GM21529 (cell line): ENCODE results near the gene MEN1.
"Not testable (repeated sequence)": the region's sequence is repeated elsewhere in the genome, so short reads cannot be mapped to it uniquely, and the experiment has no call there.

Source experiments
- ATAC-seq: cut with Tn5 transposase; IDR thresholded peaks from one replicate; pipeline ENCODE4 v1.9.1; 2021; ENCODE audit not compliant: unreplicated experiment

The MEN1 gene

DNA sequence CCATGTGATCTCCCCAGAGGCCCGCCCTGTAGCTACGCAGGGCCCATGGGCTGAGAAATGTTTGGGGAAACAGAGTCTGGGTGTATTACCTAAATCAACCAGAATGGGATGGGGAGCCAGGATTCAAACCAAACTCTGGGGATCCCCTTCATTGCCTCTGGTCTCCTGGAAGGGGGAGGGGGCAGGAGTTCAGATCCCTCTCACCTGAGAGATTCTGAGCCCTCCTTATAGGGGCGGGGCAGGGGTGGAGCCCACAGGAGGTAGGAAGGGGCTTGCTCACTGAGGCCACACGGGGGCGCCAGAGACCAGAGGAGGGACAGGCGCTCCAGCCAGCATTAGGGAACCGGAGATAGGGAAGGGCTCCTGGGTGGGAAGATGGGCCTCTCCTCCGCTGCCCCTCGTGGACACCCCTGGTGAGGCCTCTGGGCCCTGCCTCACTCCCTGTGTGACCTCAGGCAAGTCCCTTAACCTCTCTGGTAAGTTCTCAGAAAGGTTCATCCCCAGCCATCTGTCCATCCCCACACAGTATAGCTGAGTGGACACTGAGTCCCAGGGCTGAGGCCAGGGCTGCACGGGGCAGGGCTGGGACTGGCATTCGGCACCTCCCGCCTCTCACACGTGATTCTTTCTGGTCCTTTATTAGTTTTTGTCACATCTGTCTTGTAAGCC is 36.8 kb upstream of the MEN1 start:
- no peak for ATAC-seq

DNA sequence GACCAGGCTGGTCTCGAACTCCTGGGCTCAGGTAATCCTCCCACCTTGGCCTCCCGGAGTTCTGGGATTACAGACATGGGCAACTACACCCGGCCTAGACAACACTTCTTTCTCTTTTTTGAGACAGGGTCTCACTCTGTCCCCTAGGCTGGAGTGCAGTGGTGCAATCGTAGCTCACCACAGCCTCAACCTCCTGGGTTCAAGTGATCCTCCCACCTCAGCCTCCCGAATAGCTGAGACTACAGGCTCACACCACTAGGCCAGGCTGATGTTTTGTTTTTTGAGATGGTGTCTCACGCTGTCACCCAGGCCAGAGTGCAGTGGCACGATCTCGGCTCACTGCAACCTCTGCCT is 35.4 kb upstream of the MEN1 start:
- ATAC-seq = not testable (repeated sequence)

DNA sequence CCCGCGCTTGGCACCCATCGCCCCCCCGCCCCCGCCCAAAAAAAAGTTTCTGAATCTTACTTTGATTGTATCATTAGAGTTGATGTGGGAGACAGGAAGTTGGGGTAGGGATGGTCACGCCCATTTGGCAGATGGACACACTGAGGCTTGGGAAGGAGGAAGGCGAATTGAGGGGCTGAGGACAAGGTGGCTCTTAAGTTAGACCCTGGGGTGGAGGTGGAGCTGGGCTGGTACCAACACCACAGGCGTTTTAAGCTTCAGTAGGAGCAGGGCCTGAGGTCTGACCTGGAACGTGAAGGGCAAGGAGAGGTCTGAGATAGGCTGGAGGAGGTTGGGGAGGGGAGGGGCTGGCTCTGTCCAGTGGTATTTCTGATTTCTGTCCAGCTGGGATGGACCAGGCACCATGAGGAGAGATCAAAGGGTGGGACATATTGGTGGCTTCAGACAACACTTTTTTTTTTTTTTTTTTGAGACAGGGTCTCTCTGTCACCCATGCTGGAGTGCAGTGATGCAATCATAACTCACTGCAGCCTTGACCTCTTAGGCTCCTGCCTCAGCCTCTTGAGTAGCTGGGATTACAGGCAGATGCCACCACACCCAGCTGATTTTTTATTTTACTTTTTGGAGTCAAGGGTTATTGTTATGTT is 34.9 kb upstream of the MEN1 start:
- no peak for ATAC-seq

GRCh38 chr11:64844330-64845128 is 34.2 kb upstream of the MEN1 start, which contains the start of gene CDC42BPG:
CDC42BPG (minus strand) TSS chr11:64844653; CDS start chr11:64844569, 84 bp downstream.
- no peak for ATAC-seq

GRCh38 chr11:64843686-64844329 is 33.5 kb upstream of the MEN1 start:
- no peak for ATAC-seq

DNA sequence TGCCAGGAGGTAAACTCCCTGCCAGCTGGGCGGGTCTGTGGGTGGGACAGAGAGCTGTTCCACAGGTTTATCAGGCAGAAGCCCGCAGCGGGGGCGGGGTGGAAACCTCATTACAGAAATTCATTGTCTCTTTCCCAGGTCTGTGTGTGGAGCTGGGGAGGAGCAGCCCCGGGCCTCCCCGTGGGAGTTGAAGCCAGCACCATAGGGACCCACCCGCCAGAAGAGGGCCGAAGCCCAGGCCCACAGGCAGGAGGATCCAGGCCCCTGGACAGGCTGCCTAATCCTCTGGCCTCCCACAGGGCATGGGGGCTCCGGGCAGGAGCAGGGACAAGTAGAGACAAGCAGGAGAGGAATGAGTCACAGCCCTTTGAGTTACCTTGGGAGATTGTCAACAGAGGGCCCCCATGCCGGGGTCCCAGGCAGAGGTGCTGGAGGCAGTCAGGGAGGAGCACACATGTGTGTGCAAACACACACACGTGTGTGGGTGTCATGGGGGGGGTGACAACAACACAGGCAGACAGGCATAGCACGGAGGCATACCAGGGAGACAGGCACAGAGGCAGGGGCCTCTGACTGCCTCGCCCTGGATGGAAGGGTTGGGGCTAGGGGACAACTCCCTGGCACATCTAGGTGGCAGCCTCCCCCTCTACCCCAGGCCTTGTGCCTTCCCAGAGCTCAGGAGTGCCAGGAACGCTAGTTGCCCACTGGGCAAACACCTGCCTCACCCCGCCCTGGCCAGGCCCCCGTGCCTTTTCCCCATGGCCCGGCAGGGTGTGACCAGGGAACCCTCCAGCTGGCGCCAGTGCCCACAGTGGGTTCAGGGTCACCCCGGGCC is 32.7 kb upstream of the MEN1 start:
- no peak for ATAC-seq

GRCh38 chr11:64842366-64842759 is 32.0 kb upstream of the MEN1 start:
- no peak for ATAC-seq

DNA sequence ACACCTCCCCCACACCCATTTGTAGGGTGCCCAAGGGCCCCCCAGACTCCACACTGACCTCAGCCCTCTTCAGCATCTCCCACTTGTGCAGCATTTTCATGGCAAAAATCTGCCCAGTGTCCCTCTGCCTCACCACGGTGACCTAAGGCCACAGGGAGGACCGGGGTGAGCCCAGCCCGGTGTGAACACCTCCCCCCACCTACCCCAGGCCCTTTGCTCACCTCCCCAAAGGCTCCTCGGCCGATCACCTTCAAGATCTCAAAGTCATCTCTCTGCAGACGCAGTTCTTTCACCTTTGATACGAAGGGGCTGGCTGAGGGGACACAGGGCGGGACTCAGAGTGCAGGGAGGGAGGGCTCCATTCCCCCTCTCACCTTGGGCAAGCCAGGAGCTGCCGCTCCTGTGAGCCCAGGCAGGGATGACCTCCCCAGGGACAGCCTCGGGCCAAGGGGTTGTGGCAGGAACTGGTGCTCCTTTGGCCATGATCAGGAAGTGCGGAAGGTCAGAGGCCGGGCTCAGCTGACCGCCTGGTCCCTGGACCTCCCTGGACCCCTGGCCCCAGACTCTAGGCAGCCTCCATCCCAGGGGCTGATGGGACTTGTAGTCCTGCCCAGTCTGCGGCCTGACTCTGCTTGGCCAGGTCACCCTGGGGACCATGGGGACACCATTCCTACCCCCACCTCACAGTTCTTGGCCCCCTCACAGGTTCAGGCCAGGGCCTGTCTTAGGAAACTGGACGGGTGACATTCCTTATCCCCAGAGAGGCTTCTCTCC is 31.4 kb upstream of the MEN1 start:
- no peak for ATAC-seq

GRCh38 chr11:64839887-64840782 is 29.8 kb upstream of the MEN1 start:
- ATAC-seq = no peak

DNA sequence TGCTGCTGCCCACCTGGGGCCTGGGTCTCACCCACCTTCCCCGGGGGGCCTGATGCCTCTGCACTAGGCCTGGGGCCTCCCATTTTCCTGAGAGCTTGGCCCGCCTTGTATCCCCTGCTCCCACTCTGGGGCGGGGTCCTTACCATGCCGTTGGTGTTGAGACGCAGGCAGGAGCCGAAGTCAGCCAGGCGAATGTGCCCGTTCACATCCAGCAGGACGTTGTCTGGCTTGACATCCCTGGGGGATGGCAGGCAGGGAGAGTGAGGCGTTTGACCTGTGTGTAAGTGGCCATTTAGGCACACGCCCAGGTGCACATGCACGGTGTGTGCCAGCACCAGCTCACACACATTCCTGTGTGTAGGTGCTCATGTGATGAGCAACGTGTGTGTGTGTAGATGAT is 29.0 kb upstream of the MEN1 start:
- ATAC-seq = no peak

DNA sequence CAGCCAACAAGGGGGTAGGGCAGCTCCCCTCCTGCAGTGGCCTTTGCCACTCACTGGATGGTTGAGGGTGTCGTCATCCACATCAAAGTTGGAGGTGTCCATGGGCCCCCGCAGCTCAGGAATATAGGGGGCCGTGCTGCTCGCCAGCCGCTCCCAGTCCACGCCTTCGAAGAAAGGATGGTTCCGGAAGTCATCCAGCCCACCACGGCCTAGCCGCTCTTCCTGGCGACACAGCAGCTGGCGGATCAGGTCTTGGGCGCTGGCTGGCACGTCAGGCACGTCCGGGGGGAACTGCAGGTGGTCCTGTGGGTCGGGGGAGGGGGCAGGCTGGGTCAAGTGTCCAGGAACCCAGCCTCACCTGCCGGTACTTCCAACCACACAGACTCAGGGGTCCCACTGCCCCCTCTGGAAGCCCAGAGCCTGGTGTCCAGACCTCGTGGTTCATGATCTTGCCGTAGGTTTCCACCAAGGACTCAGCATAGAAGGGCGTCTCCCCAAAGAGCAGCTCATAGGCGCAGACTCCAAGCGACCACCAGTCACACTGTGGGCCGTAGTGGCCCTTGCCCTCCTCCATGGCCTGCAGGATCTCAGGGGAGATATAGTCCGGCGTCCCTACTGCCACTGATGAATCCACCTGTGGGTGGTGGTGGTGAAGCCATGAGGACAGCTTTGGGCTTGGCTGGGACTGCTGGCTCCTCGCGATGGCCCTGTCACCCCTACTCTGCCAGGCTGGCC is 28.4 kb upstream of the MEN1 start:
- no peak for ATAC-seq

GRCh38 chr11:64837887-64838351 is 27.6 kb upstream of the MEN1 start:
- ATAC-seq = no peak

- no peak for ATAC-seq
These were observed 26.2 kb upstream of the MEN1 start for GRCh38 chr11:64836448-64837072.

DNA sequence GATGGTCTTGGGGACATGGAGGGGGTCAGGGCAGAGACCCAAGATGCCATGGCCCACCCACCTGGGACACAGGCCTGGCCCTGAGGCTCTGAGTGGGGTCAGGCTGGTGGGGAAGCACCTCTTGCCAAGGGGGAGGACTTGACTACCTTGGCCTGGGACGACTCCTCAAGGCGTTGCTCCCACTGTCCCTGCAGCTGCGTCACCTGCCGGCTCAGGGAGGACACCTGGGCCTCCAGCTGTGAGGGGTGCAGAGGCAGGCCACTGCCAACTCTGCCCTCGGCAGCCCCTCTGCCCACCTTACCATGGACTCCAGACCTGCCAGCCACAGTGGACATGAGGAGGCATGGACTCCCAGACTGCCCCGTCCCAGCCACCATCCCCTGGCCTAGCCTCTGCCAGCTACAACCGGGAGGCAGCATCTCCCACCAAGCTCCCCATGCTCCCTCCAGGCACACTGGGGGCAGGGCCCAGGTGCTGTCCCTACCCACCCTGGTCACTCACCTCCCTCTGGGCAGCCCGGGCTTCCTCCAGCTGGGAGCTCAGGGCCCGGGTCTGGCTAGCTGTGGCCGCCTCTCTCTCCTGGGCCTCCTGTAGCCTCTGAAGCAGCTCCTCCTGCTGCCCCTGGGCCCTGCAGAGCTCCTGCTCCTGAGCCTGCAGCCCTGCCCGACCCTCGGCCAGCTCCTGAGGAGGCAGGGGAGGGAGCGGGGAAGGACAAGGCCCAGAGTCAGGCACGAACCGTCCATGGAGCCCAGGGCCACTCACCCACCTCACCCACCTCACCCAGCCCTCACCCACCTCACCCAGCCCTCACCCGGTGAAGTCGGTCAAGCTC is 25.5 kb upstream of the MEN1 start:
- no peak for ATAC-seq

DNA sequence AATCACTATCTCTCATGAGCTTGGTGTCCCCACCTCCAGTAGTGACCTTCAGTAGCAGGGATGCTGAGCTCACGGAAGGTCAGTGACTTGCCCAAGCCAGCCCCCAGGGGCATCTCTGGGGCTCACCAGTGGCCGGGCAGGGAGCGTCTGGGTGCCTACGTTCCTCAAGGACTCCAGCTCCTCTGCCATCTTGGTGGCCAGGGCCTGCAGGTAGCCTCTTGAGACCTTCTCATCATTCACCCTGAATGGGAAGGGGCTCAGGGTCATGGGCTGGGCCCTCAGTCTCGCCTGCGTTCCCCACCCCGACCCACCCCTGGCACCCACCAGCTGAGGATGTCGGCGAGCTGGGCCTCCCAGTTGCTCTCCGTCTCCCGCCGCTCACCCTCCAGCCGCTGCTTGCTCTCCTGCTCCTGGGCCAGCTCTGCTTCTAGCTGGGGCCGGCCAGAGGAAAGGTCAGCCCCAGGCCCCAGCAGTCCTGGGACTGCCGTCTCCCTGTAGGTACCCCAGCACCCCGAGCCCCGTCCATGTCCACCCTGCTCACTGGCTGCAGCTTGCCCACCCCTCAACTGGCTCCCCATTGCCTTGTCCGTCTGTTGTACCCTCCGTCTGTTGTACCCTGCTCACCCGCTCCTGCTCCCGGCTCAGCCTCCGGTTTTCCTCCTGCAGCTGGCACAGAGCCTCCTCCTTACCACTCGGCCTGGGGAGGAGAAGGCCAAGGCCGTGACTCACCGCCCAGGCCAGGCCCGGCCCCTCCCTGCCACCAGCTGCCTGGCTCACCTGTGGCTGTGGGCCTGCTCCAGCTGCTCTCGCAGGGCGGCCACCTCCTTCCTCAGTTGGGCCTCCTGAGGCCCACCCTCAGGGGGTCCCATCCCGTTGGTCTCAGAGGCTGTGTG is 24.6 kb upstream of the MEN1 start:
- ATAC-seq = no peak
